ENCODE measurements around the gene VPS37B.

VPS37B gene

DNA sequence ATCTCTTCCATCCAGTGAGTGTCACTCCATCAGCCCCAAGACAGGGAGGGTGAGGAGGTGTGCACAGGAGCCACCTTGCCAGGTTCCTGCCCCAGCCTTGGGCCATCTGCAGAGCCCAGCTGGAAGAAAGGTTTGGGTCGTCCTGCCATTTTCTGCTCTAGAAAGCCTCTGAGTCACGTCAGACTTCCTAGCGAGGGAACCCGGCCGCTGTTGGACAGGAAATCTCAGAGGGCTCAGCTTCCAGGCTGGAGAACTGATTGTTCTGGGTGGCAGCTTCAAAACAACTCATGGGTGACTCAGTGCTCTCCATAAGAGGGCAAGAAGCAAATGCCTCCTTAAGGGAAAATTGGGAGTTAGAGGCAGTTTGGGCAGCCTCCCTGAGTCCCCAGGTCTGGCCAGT is 44.1 kb downstream of the VPS37B start:
- peak; percentile 26 for DNase-seq (ENCODE audit: low read depth)

DNA sequence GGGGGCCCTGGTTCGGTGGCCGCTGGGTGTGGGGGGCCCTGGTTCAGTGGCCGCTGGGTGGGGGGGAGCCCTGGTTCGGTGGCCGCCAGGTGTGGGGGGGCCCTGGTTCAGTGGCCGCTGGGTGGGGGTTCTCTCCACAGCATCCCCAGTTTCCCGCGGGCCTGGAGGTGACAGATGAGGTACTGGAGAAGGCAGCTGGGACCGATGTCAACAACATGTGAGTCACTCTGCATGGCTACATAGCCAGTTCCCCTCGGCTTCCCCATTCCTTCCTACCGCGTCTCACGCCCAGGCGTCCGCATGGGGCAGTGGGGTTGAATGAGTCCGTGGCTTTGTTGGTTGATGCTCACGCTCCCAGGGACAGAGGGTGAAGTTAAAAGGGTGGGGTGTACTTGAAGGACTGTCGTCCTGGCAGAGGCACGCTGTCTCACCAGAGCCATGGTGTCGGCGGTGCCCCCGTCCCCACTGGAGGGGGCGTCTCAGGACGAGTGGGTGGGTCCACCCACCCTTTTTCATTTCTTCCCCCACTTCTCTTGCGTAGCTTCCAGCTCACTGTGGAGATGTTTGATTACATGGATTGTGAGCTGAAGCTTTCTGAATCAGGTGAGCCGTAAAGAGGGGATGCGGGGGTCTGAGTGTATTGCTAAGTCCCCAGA is 45.1 kb downstream of the VPS37B start:
- no peak for DNase-seq (ENCODE audit: low read depth)

DNA sequence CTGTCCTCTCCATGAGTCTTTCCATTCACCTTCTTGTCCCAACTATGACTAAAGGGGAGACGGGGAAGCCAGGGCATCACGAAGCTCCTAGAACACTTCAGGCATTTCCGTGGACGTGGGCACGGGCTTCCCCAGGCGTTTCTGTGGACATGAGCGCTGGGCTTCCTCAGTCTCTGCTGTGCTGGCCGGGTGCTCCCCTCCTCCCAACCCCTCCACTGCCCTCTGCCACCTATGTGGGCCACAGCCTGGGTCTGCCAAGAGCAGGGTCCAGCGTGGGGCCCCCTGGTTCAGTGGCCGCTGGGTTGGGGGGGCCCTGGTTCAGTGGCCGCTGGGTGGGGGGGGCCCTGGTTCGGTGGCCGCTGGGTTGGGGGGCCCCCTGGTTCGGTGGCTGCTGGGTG is 45.9 kb downstream of the VPS37B start:
- no peak for DNase-seq (ENCODE audit: low read depth)

GRCh38 chr12:122849352-122850047 is 46.4 kb downstream of the VPS37B start:
- DNase-seq (ENCODE audit: low read depth), result no peak

- no peak for DNase-seq (ENCODE audit: low read depth)
Observed at GRCh38 chr12:122848471-122849351, 47.2 kb downstream of the VPS37B start.

DNA sequence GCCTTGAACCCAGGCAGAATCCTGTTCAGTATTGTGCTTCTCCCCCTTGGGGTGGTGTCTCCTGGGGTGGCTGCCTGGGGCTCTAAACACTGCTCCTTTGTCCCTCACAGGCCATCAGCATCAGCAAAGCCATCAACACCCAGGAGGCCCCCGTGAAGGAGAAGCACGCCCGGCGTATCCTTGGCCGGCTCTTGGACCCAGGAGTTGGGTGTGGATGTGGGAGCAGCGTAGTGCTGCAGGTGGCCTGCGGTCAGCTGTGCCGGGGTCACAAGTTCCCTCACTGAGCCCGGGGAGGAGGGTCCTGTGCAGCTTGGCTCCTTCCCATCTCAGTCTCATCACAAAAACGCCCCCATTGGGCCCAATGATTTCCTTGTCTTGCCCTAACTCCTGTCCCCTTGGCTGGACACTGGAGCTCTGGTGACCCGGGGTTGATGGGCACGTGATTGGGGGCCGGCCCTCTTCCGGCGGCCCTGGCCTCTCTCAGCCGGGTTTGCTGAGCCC is 48.0 kb downstream of the VPS37B start:
- no peak for DNase-seq (ENCODE audit: low read depth)

DNA sequence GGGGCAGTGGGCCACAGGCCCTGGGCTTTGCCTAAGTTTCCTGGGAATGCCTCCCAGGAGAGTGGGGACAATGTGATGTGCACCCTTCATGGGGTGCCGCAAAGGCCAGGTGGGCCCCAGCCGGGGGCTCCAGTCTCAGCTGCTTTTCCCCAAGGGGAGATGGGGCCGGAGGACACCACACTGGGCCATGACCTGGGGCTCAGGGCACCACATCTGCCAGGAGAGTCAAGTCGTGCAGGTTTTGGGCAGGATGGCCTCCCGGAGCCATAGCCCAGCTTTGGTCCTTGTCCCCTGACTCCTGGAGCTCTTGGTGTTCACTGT is 48.4 kb downstream of the VPS37B start:
- DNase-seq (ENCODE audit: low read depth), result no peak

GRCh38 chr12:122846622-122847515 is 49.1 kb downstream of the VPS37B start:
- no peak for DNase-seq (ENCODE audit: low read depth)

DNA sequence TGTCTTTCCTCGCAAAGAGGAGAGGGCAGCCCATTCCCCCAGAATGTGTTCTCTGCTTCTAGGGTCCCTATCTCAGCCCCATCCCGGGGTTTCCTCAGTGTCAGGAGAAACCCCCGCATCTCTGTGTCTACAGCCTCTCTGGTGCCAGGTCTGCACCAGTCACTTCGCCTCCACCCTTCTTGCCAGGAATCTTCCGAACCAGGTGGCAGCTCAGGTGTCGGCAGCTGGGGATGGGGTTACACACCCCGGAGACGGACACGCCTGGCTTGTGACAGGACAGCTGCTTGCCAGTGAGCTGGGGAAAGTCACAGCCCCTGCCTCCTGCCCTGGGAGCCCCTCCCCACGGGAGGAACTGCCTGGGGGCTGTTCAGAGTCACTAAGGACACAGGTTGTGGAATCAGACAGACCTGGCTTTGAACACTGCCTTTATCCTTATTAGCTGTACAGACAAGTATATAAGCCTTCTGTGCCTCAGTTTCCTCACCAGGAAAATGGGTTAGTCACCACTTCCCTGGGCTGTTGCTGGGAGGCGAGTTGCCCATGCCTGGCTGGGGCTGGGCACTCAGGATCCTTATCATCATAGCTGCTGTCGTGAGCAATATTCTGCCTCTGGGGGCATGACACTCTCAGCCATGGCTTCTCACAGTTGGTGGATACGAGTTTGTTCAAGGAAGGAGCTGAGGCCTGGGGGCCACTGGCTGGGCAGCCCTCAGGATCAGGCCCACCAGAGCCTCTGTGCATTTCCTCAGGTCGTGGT is 49.9 kb downstream of the VPS37B start:
- DNase-seq (ENCODE audit: low read depth), result no peak

DNA sequence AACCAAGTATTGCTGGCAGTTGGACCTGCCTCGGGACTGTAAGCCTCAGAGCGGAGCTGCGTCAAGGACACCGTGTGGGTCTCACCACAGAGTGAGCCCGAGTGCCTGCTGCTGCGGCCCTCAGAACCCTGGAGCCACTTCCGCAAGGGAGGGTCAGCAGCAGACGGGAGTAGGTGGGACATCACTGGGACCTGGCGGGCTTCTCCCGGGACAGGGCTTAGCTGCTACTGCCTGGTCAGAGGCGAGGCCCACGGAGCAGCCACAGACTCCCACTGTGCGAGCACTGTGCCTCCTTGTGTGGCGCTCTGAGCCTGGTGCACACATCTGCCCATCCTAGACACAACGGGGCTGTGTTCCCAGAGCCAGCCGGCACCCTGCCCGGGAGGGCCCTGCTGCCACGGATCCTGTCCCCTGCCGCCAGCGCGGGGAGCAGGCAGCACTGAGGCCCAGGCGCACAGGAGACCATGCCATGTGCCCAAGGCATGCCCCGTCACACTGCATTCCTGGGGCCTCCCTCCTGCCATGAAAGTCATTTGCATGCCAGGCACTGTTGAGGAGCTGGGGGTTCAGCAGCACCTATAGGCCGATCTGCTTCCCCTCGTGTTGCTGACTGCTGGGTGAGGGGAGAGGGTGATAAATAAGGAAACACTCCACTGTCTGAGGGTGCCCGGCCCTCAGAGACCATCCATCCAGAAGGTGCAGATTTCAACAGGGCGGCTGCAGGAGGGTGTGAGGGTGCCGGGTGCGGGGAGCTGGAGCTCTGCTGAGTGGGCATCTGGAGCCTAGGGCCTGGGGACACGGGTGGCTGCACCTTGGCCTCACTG is 50.7 kb downstream of the VPS37B start:
- DNase-seq (ENCODE audit: low read depth), result no peak

GRCh38 chr12:122844366-122844971 is 51.5 kb downstream of the VPS37B start:
- no peak for DNase-seq (ENCODE audit: low read depth)

DNA sequence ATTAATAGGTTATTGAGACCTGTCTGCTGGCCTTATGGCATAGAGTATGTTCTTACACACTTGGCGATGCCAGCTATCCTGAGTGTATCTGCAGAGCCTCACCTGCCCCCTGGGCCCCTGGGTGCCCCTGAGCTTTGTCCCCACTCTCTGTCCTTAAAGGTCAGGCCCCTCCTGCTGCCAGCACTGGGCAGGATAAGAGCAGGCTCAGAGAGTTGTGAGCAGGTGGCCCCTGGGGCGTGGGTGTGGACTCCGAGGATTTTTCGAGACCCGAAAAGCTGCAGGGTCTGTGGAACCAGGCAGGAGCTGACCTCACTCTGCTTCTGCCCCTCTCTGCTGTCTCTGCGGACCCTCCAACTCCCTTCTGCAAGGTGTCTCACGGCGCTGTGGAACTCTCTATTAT is 52.5 kb downstream of the VPS37B start:
- no peak for DNase-seq (ENCODE audit: low read depth)

DNA sequence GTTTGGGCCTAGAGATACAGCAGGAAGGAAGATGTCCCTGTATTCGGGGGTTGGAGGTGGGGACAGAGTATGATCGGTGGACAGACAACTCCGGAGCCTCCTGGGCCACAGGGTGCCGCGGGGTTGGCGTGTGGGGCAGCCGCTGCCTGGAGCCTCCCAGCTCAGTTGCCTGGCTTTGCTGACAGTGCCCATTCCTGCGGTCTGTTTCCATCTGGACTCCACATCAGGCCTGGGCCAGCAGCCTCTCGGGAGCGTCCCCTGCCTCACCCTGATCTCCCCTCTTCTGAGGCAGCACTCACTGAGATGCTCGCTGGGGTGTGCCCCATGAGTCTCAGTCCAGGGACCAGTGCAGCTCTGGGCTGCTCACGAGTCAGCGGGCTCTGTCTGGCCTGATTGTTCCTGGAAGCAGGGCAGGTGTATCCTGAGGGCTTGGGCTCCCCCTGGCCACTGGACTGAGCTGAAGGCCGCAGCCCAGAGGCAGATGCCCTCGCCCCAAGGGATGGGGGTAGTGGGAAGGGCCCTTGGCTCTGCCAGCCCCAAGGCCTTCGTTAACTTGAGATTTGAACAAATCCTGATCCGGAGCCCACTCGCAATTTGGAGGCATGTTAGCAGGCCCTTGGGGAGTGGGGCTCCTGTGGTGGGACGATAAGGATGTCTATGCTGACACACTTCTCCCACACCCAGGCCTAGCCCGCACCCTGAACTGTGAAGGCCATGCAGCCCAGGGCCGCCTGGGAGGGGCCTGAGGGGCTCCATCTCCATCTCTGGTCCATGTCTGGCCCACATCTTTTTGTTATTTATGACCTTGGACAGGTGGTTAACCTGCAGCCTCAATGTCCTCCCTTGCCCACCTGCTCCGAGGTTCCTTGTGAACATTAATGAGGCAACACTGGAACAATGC is 53.2 kb downstream of the VPS37B start:
- no peak for DNase-seq (ENCODE audit: low read depth)

GRCh38 chr12:122841544-122842321 is 54.2 kb downstream of the VPS37B start:
- no peak for DNase-seq (ENCODE audit: low read depth)

- DNase-seq (ENCODE audit: low read depth), result no peak
Observed at GRCh38 chr12:122840580-122841513, 55.1 kb downstream of the VPS37B start.

DNA sequence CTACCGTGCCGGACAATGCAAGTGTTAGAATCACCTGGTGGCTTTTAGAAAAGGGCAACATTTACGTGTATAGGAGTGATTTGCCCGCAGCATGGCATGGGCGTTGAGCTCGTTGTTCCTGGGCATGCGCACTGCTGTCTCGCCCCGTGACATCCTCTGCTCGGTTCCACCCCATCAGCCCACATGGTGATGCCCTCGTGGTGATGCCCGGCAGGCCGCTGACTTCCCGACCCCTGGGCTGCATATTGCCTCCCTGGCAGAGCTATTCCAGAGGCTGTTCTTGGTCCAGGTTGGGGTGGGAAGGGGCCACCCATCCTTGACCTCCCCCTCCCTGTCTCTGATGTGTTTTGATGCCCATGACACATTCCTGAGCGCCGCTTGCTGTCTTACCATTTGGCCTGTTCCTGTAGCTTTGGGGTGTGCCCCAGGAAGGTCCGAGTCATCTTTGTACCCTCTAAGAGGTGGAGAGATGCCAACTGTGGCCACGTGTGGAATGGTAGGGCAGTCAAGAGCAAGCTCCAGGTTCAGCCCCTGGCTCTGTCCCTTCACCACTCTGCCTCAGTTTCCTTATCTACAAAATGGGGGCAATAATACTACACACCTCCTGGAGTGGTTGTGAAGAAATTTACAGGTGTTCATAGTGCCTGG is 55.9 kb downstream of the VPS37B start:
- no peak for DNase-seq (ENCODE audit: low read depth)

All from HS-27A (cell line).